NCI-H774 (cell line): ENCODE measurements around the gene GZMM.

Experiments
- DNase-seq: peaks from one replicate; lab custom pipeline; 2025; lab: John Stamatoyannopoulos, UW

GZMM gene

GRCh38 chr19:543910-544608, at the start of gene GZMM:
TSS of gene GZMM (plus strand) at chr19:544053. CDS start at chr19:544072, 19 bp downstream.
- DNase-seq = no peak

DNA sequence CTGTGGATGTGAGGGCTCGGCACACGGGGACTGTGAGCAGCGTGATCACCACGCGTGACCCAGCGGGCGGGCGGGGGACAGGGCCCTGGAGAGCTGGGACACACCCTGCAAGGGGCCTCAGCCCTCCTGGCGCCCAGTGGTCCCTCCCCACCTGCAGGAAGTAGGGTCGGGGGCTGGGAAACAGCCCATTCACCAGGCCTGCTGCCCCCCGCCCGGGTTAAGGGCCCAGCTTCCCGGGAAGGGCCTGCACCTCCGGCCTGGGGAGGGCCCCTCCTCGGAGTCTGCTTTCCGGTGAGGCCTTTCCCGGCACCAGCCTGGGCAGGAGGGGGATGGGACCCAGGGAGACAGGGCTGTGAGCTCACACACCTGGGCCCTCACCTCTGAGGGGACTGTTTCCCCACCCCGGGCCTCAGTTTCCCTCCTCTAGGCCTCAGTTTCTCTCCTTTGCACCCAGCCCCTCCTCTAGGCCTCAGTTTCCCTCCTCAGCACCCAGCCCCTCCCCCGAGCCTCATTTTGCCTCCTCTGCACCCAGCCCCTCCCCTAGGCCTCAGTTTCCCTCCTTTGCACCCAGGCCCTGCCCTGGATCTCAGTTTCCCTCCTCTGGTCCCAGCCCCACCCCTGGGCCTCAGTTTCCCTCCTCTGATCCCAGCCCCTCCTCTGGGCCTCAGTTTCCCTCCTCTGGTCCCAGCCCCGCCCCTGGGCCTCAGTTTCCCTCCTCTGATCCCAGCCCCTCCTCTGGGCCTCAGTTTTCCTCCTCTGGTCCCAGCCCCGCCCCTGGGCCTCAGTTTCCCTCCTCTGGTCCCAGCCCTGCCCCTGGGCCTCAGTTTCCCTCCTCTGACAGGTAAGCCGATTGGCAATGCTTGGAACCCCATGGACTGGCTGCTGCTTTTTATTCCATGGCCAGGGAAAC, 49.4 kb upstream of the GZMM start:
- DNase-seq = no peak

GRCh38 chr19:495081-495401, 48.8 kb upstream of the GZMM start:
- no peak for DNase-seq

DNA sequence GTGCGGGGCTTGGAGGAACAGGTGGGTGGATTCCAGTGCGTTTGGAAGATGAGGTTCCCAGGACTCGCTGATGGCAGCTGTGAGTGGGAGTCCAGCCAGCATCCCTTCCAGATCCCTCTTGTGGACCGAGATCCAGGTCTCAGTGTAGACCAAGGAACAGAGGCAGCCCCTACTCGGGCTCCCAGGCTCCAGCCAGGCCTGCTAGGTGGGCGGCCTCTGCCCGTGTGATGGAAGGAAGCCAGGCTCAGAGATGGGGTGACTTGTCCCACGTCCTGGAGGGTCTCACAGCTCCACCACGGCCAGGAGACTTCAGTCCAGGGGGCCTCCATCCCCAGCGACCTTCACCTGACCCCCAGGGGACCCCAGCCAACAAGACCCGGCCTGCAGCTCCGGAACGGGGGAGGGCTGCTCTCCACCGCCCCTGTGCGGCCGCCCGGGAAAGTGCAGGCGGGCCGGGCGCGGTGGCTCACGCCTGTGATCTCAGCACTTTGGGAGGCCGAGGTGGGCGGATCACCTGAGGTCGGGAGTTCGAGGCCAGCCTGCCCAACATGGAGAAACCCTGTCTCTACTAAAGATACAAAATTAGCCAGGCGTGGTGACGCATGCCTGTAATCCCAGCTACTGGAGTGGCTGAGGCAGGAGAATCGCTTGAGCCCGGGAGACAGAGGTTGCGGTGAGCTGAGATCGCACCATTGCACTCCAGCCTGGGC, 48.3 kb upstream of the GZMM start:
- DNase-seq = no peak

DNA sequence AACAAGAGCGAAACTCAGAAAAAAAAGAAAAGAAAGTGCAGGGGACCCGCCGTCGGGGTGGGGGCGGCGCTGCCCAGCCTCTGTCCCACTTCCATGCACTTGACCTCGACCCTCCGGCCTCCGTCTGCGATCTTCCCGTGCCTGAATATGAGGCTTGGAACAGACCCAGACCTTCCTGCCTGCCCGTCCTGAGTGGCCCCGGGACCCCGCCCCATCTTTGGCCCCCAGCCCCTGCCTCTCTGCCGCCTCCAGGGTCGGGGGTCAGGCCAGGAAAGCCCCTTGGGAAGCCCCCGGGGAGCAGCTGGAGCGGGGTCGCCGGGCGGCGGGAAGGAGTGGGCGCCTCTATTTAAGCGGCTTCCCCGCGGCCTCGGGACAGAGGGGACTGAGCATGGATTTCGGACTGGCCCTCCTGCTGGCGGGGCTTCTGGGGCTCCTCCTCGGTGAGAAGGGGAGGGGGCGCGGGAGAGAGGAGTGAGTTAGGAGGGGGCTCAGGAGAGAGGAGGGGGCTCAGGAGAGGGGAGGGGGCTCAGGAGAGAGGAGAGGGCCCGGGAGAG, 47.7 kb upstream of the GZMM start, which contains the start of gene MADCAM1:
Gene MADCAM1, plus strand, starts transcription at position 375 of the 554 bp plus-strand sequence. Its CDS starts 14 bp downstream, at position 389.
- no peak for DNase-seq

- no peak for DNase-seq
Measured at GRCh38 chr19:496986-497385, 46.9 kb upstream of the GZMM start.

DNA sequence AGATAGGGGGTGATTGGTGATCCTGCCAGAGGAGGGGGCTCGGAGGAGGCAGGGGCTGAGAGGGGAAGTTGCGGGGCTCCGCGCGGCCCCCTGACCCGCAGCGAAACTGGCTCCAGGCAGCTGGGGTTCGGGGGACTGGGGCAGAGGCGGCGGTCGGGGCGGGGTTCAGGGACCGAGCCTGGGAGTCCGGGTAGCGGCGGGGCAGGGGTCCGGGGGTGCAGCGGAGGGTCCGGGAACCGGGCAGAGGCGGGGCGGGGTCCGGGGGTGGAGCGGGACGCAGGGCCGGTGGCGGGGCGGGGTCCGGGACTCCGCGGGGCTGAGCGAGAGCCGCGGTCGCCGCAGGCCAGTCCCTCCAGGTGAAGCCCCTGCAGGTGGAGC, 46.4 kb upstream of the GZMM start:
- no peak for DNase-seq

GRCh38 chr19:497869-498510, 45.9 kb upstream of the GZMM start:
- no peak for DNase-seq

DNA sequence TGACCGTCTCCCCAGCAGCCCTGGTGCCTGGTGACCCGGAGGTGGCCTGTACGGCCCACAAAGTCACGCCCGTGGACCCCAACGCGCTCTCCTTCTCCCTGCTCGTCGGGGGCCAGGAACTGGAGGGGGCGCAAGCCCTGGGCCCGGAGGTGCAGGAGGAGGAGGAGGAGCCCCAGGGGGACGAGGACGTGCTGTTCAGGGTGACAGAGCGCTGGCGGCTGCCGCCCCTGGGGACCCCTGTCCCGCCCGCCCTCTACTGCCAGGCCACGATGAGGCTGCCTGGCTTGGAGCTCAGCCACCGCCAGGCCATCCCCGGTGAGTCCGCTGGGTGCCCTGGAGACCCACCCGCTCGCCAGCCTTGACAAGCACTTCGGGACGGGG, 45.4 kb upstream of the GZMM start:
- DNase-seq = no peak

DNA sequence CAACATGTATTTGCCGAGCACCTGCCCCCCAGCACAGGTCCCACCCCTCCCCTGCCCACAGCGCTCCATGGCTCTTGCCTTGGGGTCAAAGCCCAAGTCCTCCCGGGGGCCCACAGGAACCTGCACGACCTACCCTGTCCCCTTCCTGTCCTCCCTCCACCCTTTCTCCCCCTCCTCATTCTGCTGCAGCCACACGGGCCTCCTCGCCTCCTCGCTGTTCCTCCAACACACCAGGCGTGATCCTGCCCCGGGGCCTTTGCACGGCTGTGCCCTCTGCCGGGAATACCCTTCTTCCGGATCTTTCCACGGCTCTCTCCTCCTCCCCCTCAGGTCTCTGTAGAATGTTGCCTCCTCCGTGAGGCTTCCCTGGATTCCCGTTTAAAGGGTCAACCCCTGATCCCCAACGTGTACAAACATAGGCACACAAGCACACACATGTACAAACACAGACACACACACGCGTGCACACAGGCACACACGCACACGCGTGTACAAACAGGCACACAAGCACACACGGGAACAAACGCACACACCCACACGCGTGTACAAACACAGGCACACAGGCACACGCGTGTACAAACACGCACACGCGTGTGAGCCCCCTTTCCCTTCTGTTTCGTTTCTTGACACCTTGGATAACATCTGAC, 44.8 kb upstream of the GZMM start:
- no peak for DNase-seq

GRCh38 chr19:501646-502045, 42.2 kb upstream of the GZMM start:
- no peak for DNase-seq

GRCh38 chr19:504616-505015, 39.2 kb upstream of the GZMM start:
- no peak for DNase-seq

DNA sequence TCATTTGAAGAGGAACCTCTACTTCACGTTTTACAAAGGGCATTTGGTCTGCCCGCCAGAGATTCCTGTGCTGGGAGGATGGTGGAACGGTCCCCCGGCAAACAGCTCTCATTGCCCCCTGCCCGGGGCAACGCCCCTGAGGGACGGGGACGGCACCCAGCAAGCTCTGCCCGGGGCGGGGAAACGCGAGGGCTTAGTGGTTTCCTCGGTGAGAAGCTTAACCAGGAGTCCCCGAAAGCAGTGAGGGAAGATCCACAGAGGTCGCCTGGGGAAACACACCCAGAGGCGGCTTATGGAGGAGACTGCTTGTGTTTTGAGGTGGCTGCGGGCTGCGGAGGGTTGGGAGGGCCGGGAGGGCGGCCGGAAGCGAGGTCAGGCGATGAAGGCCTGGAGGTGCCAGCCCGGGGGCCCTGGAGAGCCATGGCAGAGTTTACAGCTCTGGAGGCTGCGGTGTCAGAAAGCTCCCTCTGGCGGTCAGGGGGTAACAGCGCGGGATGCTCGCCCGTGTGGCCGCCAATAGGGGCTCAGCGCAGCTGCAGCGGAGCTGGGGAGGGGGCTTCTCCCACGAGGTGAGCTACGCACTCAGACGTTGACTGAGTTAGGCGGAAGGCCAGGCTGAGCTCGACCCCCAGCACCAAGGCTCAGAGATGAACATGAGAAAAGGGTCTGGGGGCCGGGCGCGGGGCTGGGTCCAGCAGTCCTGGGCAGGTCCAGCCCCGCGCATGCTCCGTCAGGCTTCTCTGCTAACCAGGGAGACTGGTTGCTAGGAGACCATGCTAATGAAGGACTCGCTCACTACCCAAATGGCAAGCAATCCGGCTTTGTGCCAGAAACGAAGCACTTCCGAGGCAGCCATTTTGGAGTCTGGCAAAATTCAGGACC, 37.2 kb upstream of the GZMM start:
- peak; percentile 99 for DNase-seq

DNA sequence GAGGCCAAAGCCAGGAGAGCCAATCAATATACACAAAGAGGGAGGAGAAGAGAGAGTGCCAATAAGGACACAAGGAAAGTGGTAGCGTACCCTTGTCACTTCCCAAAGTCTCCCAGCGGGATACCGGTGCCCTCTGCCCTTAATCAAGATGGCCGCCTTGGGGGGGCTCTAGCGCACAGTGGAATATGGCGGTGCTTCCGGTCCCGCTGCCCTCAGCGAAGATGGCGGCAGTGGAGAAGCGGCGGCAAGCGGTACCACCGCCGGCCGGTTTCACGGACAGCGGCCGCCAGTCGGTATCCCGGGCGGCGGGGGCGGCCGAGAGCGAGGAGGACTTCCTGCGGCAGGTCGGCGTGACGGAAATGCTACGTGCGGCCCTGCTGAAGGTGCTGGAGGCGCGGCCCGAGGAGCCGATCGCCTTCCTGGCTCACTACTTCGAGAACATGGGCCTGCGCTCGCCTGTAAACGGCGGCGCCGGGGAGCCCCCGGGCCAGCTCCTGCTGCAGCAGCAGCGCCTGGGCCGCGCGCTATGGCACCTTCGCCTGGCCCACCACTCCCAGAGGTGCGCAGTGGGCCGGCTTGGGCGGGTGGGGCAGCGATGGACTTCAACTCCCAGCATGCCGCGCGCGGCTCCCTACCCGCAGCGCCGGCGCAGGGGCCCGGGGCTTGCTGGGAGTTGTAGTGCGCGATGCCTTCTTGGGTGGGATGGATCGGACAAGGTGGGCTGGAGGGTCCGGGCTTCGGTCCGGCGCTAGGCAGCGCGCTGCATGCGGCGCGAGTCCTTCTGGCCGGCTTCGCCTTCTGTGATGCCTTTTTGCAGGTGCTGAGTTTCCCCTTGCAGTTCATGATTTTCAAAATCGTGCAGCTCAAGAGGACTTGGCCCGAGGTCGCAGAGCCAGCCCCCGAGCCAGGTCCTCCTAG, 36.3 kb upstream of the GZMM start, which contains the start of gene TPGS1:
Gene TPGS1, plus strand, starts transcription at position 212 of the 918 bp plus-strand sequence. Its CDS starts 10 bp downstream, at position 222.
- DNase-seq = peak; percentile 73

GRCh38 chr19:508204-509150, 35.4 kb upstream of the GZMM start:
- no peak for DNase-seq

- peak; percentile 86 for DNase-seq
Measured at GRCh38 chr19:510606-511100, 33.2 kb upstream of the GZMM start.

DNA sequence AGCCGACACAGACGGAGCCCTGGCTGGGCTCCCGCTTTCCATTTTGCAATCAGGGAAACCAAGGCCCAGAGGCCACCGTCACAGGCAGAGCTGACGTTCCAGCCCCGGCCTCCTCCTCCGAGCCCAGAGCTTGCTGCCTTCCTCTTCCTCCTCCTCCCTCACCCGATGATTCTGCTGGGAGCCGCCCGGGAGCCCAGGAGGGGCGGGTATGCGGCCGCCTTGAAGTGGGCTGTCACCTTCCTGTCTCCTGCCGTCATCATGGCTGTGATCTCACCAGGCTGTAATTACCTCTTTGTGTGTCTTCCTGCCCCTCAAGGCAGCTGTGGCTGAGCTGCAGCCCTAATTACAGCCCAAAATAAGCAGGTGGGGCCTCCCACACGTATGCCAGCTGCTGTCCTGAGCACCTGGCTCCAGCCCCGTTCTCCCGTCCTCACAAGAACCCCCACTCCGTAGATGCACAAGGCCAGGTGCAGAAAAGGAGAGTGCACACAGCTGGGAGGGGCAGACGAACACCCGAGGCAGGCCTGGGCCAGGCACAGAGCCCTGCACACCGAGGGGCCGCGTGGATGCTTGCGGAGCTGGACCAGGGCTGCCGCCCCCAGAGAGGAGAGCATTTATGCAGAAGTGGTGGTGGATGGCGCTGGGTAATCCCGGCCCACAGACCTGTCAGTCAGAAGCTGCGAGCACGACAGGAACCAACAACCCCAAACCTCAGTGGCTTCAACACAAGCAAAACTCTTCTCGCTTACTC, 32.6 kb upstream of the GZMM start:
- peak; percentile 98 for DNase-seq
